Measurements from ENCODE around the gene AMHR2.

The AMHR2 gene

DNA sequence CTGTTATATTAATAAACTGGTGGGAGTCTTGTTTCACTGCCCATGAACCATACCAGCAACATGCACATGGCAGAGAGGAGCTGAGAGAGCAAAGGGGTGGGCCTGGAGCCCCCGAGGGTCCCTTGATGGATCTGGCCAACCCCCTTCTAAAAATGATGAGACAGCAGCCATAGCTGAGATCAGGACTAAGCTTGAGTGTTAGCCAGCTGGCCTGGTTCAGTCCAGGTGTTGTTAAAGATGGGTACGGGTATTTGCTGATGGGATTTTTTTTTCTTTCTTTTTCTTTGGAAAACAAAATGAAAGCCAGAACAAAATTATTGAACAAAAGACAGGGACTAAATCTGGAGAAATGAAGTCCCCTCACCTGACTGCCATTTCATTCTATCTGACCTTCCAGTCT is 44.2 kb downstream of the AMHR2 start:
- Histone ChIP-seq H3K27ac (ENCODE audit: extremely low read depth, low read depth, low read length) (no peak overlapping the region), H3K4me1 (ENCODE audit: control insufficient read depth, insufficient read depth, low read length) (no peaks in the 10 kb centered on the region), H3K36me3 (ENCODE audit: control insufficient read depth in 2 of 2, insufficient read depth in 1 of 2, low read length in 2 of 2) (peaks cover 93 to 99% of the 10 kb centered on the region in 2 experiments), H3K9me3 (ENCODE audit: control insufficient read depth, insufficient read depth, low read depth, low read length) (no peaks in the 10 kb centered on the region), H3K4me3 (ENCODE audit: low read depth, low read length) (no peak overlapping the region)
- TF ChIP-seq, protein P1, sequence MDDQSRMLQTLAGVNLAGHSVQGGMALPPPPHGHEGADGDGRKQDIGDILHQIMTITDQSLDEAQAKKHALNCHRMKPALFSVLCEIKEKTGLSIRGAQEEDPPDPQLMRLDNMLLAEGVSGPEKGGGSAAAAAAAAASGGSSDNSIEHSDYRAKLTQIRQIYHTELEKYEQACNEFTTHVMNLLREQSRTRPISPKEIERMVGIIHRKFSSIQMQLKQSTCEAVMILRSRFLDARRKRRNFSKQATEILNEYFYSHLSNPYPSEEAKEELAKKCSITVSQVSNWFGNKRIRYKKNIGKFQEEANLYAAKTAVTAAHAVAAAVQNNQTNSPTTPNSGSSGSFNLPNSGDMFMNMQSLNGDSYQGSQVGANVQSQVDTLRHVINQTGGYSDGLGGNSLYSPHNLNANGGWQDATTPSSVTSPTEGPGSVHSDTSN (CRISPR knock-in tag; IDR thresholded peaks at IDR 0.05), result no peak
- TF ChIP-seq, protein P2, sequence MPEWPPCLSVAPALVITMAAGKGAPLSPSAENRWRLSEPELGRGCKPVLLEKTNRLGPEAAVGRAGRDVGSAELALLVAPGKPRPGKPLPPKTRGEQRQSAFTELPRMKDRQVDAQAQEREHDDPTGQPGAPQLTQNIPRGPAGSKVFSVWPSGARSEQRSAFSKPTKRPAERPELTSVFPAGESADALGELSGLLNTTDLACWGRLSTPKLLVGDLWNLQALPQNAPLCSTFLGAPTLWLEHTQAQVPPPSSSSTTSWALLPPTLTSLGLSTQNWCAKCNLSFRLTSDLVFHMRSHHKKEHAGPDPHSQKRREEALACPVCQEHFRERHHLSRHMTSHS (tag by site-specific recombination; IDR thresholded peaks at IDR 0.05), result no peak
- TF ChIP-seq ZNF324 (tag by site-specific recombination; IDR thresholded peaks at IDR 0.05) (no peak), ZNF350 (tag by site-specific recombination; IDR thresholded peaks at IDR 0.05) (no peak), REPIN1 (tag by site-specific recombination; IDR thresholded peaks at IDR 0.05; ENCODE audit: low read depth) (no peak), ZNF664 (tag by site-specific recombination; IDR thresholded peaks at IDR 0.05) (no peak), ZNF530 (tag by site-specific recombination; IDR thresholded peaks at IDR 0.05; ENCODE audit: low read depth) (no peak), ZNF549 (tag by site-specific recombination; IDR thresholded peaks at IDR 0.05) (no peak), ZNF292 (tag by site-specific recombination; IDR thresholded peaks at IDR 0.05; ENCODE audit: borderline replicate concordance, low read depth) (no peak), ZNF335 (tag by site-specific recombination; conservative IDR thresholded peaks at IDR 0.05) (no peak)
- ChIA-PET POLR2A (interaction anchor here (0.7 to 1.4 kb wide), 3 partner anchors 9 to 87 kb away, joined by 3 read pairs; no protein-coding TSS in a partner anchor), CTCF (interaction anchor here (0.8 to 1.3 kb wide), 2 partner anchors 9 to 115 kb away, joined by 3 to 4 read pairs; no protein-coding TSS in a partner anchor)

DNA sequence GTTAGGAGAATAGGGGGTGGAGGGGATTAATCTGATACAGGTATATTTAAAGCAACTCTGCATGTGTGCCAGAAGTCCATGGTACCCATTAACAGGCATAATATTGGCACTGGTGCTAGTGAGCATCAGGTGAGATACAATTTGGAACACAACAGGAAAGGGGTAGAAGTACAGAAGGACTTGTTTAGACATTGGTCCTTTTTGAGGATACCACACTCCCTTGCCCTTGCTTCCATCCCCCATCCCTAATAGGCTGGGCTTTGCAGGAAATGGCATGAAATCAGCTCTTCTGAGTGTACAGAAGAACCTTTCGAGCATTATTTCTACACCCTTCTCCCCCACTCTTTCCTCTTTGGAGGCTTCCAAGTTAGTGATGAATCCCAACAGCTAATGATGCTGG is 44.6 kb downstream of the AMHR2 start:
- POLR2A ChIA-PET, result interaction anchor here (1.4 kb wide), 2 partner anchors 10 to 11 kb away, joined by 3 read pairs; no protein-coding TSS in a partner anchor
- CTCF ChIA-PET, result interaction anchor here (0.8 to 1.3 kb wide), 2 partner anchors 8 to 115 kb away, joined by 3 to 4 read pairs; no protein-coding TSS in a partner anchor
- Histone ChIP-seq H3K4me1 (ENCODE audit: control insufficient read depth, insufficient read depth, low read length) (no peaks in the 10 kb centered on the region), H3K9me3 (ENCODE audit: control insufficient read depth, insufficient read depth, low read depth, low read length) (no peaks in the 10 kb centered on the region), H3K36me3 (ENCODE audit: control insufficient read depth in 2 of 2, insufficient read depth in 1 of 2, low read length in 2 of 2) (peaks cover 94 to 99% of the 10 kb centered on the region in 2 experiments), H3K27ac (ENCODE audit: extremely low read depth, low read depth, low read length) (no peak overlapping the region), H3K4me3 (ENCODE audit: low read depth, low read length) (no peak overlapping the region)
- TF ChIP-seq, protein P3, sequence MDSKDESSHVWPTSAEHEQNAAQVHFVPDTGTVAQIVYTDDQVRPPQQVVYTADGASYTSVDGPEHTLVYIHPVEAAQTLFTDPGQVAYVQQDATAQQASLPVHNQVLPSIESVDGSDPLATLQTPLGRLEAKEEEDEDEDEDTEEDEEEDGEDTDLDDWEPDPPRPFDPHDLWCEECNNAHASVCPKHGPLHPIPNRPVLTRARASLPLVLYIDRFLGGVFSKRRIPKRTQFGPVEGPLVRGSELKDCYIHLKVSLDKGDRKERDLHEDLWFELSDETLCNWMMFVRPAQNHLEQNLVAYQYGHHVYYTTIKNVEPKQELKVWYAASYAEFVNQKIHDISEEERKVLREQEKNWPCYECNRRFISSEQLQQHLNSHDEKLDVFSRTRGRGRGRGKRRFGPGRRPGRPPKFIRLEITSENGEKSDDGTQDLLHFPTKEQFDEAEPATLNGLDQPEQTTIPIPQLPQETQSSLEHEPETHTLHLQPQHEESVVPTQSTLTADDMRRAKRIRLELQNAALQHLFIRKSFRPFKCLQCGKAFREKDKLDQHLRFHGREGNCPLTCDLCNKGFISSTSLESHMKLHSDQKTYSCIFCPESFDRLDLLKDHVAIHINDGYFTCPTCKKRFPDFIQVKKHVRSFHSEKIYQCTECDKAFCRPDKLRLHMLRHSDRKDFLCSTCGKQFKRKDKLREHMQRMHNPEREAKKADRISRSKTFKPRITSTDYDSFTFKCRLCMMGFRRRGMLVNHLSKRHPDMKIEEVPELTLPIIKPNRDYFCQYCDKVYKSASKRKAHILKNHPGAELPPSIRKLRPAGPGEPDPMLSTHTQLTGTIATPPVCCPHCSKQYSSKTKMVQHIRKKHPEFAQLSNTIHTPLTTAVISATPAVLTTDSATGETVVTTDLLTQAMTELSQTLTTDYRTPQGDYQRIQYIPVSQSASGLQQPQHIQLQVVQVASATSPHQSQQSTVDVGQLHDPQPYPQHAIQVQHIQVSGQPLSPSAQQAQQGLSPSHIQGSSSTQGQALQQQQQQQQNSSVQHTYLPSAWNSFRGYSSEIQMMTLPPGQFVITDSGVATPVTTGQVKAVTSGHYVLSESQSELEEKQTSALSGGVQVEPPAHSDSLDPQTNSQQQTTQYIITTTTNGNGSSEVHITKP (tag by site-specific recombination; IDR thresholded peaks at IDR 0.05), result peak; percentile 90
- no peak for TF ChIP-seq ZNF521 (tag by site-specific recombination; IDR thresholded peaks at IDR 0.05)

DNA sequence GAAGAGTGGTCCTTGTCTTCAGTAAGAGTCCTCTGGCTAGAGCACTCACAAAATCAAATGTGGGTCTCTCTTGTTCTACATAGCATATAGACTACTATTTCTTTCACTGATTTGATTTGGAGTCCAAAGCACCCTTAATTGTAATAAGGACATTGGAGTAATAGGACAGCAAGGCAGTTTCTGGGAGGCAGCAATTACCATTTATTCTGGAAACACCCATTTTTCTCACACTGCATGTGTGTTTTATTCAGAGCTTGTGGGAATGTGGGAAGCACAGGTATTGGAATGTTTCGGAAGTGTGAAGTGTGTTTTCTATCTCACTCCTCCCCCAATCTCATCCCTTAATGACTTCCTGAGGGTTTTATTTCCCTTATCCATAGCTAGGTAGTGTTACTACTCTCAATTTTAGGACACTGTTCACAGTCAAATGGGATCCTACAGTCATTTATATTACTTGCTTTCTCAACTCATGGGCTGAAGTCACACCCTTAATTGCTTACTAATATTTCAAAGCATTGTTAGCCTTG is 48.5 kb downstream of the AMHR2 start:
- H3K4me1 ChIP-seq (ENCODE audit: control insufficient read depth, insufficient read depth, low read length), result no peaks in the 10 kb centered on the region
- peaks cover 93 to 99% of the 10 kb centered on the region in 2 experiments for H3K36me3 ChIP-seq (ENCODE audit: control insufficient read depth in 2 of 2, insufficient read depth in 1 of 2, low read length in 2 of 2)
- H3K9me3 ChIP-seq (ENCODE audit: control insufficient read depth, insufficient read depth, low read depth, low read length), result no peaks in the 10 kb centered on the region
- ChIA-PET POLR2A (interaction anchor here (0.6 to 1.6 kb wide), 8 partner anchors 10 to 118 kb away, joined by 3 to 11 read pairs (median 4); partner anchors contain the start of genes MAP3K12 and TARBP2), CTCF (interaction anchor here (0.6 to 1.0 kb wide), 3 partner anchors 9 to 17 kb away, joined by 3 read pairs; no protein-coding TSS in a partner anchor)
- TF ChIP-seq IKZF3 (tag by site-specific recombination; IDR thresholded peaks at IDR 0.05), result peak; percentile 65
- no peak for TF ChIP-seq ZNF660 (tag by site-specific recombination; IDR thresholded peaks at IDR 0.05)
- TF ChIP-seq, protein P4, sequence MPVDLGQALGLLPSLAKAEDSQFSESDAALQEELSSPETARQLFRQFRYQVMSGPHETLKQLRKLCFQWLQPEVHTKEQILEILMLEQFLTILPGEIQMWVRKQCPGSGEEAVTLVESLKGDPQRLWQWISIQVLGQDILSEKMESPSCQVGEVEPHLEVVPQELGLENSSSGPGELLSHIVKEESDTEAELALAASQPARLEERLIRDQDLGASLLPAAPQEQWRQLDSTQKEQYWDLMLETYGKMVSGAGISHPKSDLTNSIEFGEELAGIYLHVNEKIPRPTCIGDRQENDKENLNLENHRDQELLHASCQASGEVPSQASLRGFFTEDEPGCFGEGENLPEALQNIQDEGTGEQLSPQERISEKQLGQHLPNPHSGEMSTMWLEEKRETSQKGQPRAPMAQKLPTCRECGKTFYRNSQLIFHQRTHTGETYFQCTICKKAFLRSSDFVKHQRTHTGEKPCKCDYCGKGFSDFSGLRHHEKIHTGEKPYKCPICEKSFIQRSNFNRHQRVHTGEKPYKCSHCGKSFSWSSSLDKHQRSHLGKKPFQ (tag by site-specific recombination; IDR thresholded peaks at IDR 0.05), result 0 out of 2 replicates have a peak, but pooled peaks have one; percentile 53
- no peak overlapping the region; the same call in 1 of the 2 replicates for H3K27ac ChIP-seq (ENCODE audit: extremely low read depth, low read depth, low read length)
- H3K4me3 ChIP-seq (ENCODE audit: low read depth, low read length), result no peak overlapping the region

All from HEK293 (cell line).